ENCODE results near the gene PPP2R2D. TPM values are rescaled to one million over a fixed set of nuclear protein-coding genes. Genes with fewer than 3 reads are reported as not detected.

The PPP2R2D gene
- total RNA-seq, 4 donors from 2014 or later: 22.4 to 33.7 (median 29.1) TPM

- intact Hi-C loops (cut with DNase I; ENCODE audit: low total_unique reads) (no loop called here), in situ Hi-C loops (cut with MboI; ENCODE audit: low sequenced_read_pairs in 4 of 4) (no loop called here)
- DNase-seq: no peak
- peaks cover 0 to 6% of the 10 kb centered on the region in 2 donors for H3K4me1 ChIP-seq
- no peak for TF ChIP-seq CTCF (IDR thresholded peaks at IDR 0.05 in 4 of 5, conservative IDR thresholded peaks at IDR 0.05 in 1 of 5)
- no peak for TF ChIP-seq POLR2A (IDR thresholded peaks at IDR 0.05)
- no peaks in the 10 kb centered on the region for H3K9me3 ChIP-seq
- H3K4me3 ChIP-seq: no peak overlapping the region
- peaks cover 0 to 48% of the 10 kb centered on the region in 2 donors for H3K36me3 ChIP-seq
- H3K27ac ChIP-seq: no peak overlapping the region
- no peak for ATAC-seq
- H3K27me3 ChIP-seq: no peaks in the 10 kb centered on the region
These were observed 53.7 kb downstream of the PPP2R2D start for GRCh38 chr10:131954356-131954965.

- Histone ChIP-seq H3K36me3 (peaks cover 0 to 45% of the 10 kb centered on the region in 2 donors), H3K27me3 (no peaks in the 10 kb centered on the region), H3K4me3 (no peak overlapping the region), H3K27ac (no peak overlapping the region), H3K9me3 (no peaks in the 10 kb centered on the region), H3K4me1 (no peaks in the 10 kb centered on the region)
- intact Hi-C loops (cut with DNase I; ENCODE audit: low total_unique reads): no loop called here
- DNase-seq: no peak
- ATAC-seq: no peak
- in situ Hi-C loops (cut with MboI; ENCODE audit: low sequenced_read_pairs in 4 of 4): no loop called here
- TF ChIP-seq POLR2A (IDR thresholded peaks at IDR 0.05) (no peak), CTCF (IDR thresholded peaks at IDR 0.05 in 4 of 5, conservative IDR thresholded peaks at IDR 0.05 in 1 of 5) (no peak)
These were observed 55.0 kb downstream of the PPP2R2D start for GRCh38 chr10:131955591-131956340.

- H3K27ac ChIP-seq: no peak overlapping the region
- TF ChIP-seq POLR2A (IDR thresholded peaks at IDR 0.05) (no peak), CTCF (IDR thresholded peaks at IDR 0.05 in 4 of 5, conservative IDR thresholded peaks at IDR 0.05 in 1 of 5) (no peak)
- H3K4me3 ChIP-seq: no peak overlapping the region
- DNase-seq (no peak), ATAC-seq (no peak)
- intact Hi-C loops (cut with DNase I; ENCODE audit: low total_unique reads): loop anchor here (5.0 kb wide), 1 partner anchor 62 kb away; no protein-coding TSS in a partner anchor
- H3K4me1 ChIP-seq: peaks cover 12 to 16% of the 10 kb centered on the region in 2 donors
- peaks cover 0 to 35% of the 10 kb centered on the region in 2 donors for H3K36me3 ChIP-seq
- H3K27me3 ChIP-seq: no peaks in the 10 kb centered on the region
- in situ Hi-C loops (cut with MboI; ENCODE audit: low sequenced_read_pairs in 4 of 4): no loop called here
- no peaks in the 10 kb centered on the region for H3K9me3 ChIP-seq
These were observed 59.0 kb downstream of the PPP2R2D start for GRCh38 chr10:131959841-131960240.

GRCh38 chr10:131960631-131961046 lies 59.8 kb downstream of the PPP2R2D start:
- in situ Hi-C loops (cut with MboI; ENCODE audit: low sequenced_read_pairs in 4 of 4) (no loop called here), intact Hi-C loops (cut with DNase I; ENCODE audit: low total_unique reads) (loop anchor here (5.0 kb wide), 1 partner anchor 62 kb away; no protein-coding TSS in a partner anchor)
- DNase-seq (no peak), ATAC-seq (no peak)
- no peaks in the 10 kb centered on the region for H3K27me3 ChIP-seq
- H3K27ac ChIP-seq: no peak overlapping the region
- H3K36me3 ChIP-seq: peaks cover 0 to 33% of the 10 kb centered on the region in 2 donors
- H3K9me3 ChIP-seq: no peaks in the 10 kb centered on the region
- peaks cover 13 to 16% of the 10 kb centered on the region in 2 donors for H3K4me1 ChIP-seq
- no peak overlapping the region for H3K4me3 ChIP-seq
- no peak for TF ChIP-seq CTCF (IDR thresholded peaks at IDR 0.05 in 4 of 5, conservative IDR thresholded peaks at IDR 0.05 in 1 of 5)
- no peak for TF ChIP-seq POLR2A (IDR thresholded peaks at IDR 0.05)

Data from gastrocnemius medialis (tissue), 4 donors.